ENCODE data around the gene AFM.

The AFM gene

GRCh38 chr4:73481358-73481757 is at the start of gene AFM:
Gene AFM (plus strand): TSS chr4:73481745. CDS start chr4:73481776, 31 bp downstream.
- no peak for DNase-seq

- DNase-seq, result no peak
These were observed 49.8 kb upstream of the AFM start for GRCh38 chr4:73431813-73432168.

- DNase-seq, result no peak
These were observed 49.2 kb upstream of the AFM start for GRCh38 chr4:73432169-73433000.

GRCh38 chr4:73433140-73433539 is 48.4 kb upstream of the AFM start:
- no peak for DNase-seq

- no peak for DNase-seq
These were observed 47.2 kb upstream of the AFM start for GRCh38 chr4:73434311-73434710.

- DNase-seq, result no peak
These were observed 45.6 kb upstream of the AFM start, which contains the start of gene AFP for GRCh38 chr4:73435984-73436383. Gene AFP (plus strand): TSS chr4:73436221. CDS start chr4:73436263, 42 bp downstream.

- DNase-seq, result no peak
These were observed 44.6 kb upstream of the AFM start for GRCh38 chr4:73436674-73437557.

GRCh38 chr4:73437558-73437956 is 44.0 kb upstream of the AFM start:
- DNase-seq, result no peak

- DNase-seq, result no peak
These were observed 43.5 kb upstream of the AFM start for GRCh38 chr4:73438048-73438447.

- no peak for DNase-seq
These were observed 42.8 kb upstream of the AFM start for GRCh38 chr4:73438582-73439215.

- no peak for DNase-seq
These were observed 42.1 kb upstream of the AFM start for GRCh38 chr4:73439445-73439844.

- no peak for DNase-seq
These were observed 41.6 kb upstream of the AFM start for GRCh38 chr4:73439991-73440390.

GRCh38 chr4:73440653-73441052 is 40.9 kb upstream of the AFM start:
- no peak for DNase-seq

GRCh38 chr4:73442275-73442674 is 39.3 kb upstream of the AFM start:
- no peak for DNase-seq

GRCh38 chr4:73443224-73443623 is 38.3 kb upstream of the AFM start:
- no peak for DNase-seq

- DNase-seq, result no peak
These were observed 35.9 kb upstream of the AFM start for GRCh38 chr4:73445383-73446335.

GRCh38 chr4:73446336-73446938 is 35.1 kb upstream of the AFM start:
- DNase-seq, result no peak

- DNase-seq, result no peak
These were observed 33.9 kb upstream of the AFM start for GRCh38 chr4:73447671-73448070.

GRCh38 chr4:73448448-73449203 is 32.9 kb upstream of the AFM start:
- DNase-seq, result no peak

GRCh38 chr4:73450398-73451004 is 31.0 kb upstream of the AFM start:
- DNase-seq, result no peak

GRCh38 chr4:73451404-73451803 is 30.1 kb upstream of the AFM start:
- DNase-seq, result no peak
